ENCODE measurements around the gene PPM1L. TPM values are rescaled to one million over a fixed set of nuclear protein-coding genes. Genes with fewer than 3 reads are reported as not detected.
A peak's percentile ranks its signal among the peaks of the same experiment; 100 is the strongest.

The PPM1L gene
- total RNA-seq, 1 experiment from 2014 or later, result 7.3 TPM

DNA sequence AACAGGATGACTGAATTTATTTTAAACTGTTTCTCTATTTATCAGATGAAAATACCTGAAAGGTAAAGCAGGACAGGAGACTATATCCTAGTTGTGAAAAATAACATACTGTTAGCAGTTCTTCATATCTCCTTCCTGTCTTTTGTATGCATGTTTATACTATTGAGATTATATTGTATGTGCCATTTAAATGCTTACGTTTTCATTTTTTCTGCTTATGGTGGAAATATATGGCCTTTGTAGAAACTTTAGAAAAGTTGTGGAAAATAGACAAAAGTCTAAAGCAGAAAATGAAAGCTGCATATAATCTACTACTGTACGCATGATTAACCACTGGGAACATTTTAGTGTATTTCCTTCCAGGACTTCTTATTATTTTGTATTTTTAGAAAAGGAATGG is 2.1 kb upstream of the PPM1L start:
- TF ChIP-seq, protein P1, sequence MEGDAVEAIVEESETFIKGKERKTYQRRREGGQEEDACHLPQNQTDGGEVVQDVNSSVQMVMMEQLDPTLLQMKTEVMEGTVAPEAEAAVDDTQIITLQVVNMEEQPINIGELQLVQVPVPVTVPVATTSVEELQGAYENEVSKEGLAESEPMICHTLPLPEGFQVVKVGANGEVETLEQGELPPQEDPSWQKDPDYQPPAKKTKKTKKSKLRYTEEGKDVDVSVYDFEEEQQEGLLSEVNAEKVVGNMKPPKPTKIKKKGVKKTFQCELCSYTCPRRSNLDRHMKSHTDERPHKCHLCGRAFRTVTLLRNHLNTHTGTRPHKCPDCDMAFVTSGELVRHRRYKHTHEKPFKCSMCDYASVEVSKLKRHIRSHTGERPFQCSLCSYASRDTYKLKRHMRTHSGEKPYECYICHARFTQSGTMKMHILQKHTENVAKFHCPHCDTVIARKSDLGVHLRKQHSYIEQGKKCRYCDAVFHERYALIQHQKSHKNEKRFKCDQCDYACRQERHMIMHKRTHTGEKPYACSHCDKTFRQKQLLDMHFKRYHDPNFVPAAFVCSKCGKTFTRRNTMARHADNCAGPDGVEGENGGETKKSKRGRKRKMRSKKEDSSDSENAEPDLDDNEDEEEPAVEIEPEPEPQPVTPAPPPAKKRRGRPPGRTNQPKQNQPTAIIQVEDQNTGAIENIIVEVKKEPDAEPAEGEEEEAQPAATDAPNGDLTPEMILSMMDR (conservative IDR thresholded peaks at IDR 0.05), result no peak
- H3K9ac ChIP-seq (ENCODE audit: extremely low read depth, insufficient read length, low read length), result no peak overlapping the region
- H3K27me3 Mint-ChIP-seq (ENCODE audit: low read depth), result peaks cover 59% of the 10 kb centered on the region

More for the DNA sequence above, 2.1 kb upstream of the PPM1L start:
- H2BK15ac ChIP-seq (ENCODE audit: low read depth, low read length), result no peak overlapping the region
- no peaks in the 10 kb centered on the region for H3K79me2 ChIP-seq (ENCODE audit: insufficient read depth, low read length)
- H3K4ac ChIP-seq (ENCODE audit: low read depth, low read length), result no peak overlapping the region
- peaks cover 10% of the 10 kb centered on the region; the same call in 1 of the 2 replicates for H3K27me3 ChIP-seq (ENCODE audit: insufficient read depth, low read length)
- no peak overlapping the region for H3K14ac ChIP-seq (ENCODE audit: insufficient read depth, low read length)
- Mint-ChIP-seq H3K9me3 (peaks cover 0 to 4% of the 10 kb centered on the region in 2 experiments; a peak in 3 of 5 replicates), H3K4me1 (peaks cover 25 to 27% of the 10 kb centered on the region in 2 experiments), H3K4me3 (peak overlapping the region; percentile 86 to 96), H3K36me3 (ENCODE audit: insufficient read depth in 1 of 3, low read depth in 3 of 3) (peaks cover 0 to 1% (median 0%) of the 10 kb centered on the region in 3 experiments; a peak in 2 of 7 replicates), H3K27ac (no peak overlapping the region)
- no peaks in the 10 kb centered on the region for H3K9me3 ChIP-seq (ENCODE audit: control insufficient read depth, low read depth, low read length)
- H2BK12ac ChIP-seq (ENCODE audit: insufficient read length, low read depth, low read length), result no peak overlapping the region
- H3K56ac ChIP-seq (ENCODE audit: insufficient read length, low read depth, low read length), result no peak overlapping the region
- no peaks in the 10 kb centered on the region for H4K20me1 ChIP-seq (ENCODE audit: control insufficient read depth, insufficient read depth, insufficient read length)
- H4K91ac ChIP-seq (ENCODE audit: insufficient read length, low read depth, low read length), result no peak overlapping the region
- DNase-seq, result no peak
- H3K4me2 ChIP-seq (ENCODE audit: insufficient read depth, insufficient read length, low read length), result peak overlapping the region; percentile 77
- no peak overlapping the region for H3K27ac ChIP-seq (ENCODE audit: insufficient read length, low read depth, low read length)
- no peak overlapping the region for H4K8ac ChIP-seq (replicated peaks; ENCODE audit: insufficient read length, low read depth, low read length)
- no peak overlapping the region for H2BK20ac ChIP-seq (ENCODE audit: low read depth, low read length, poor library complexity, severe bottlenecking)
- H3T11ph ChIP-seq (ENCODE audit: low read length), result no peak overlapping the region
- no peak overlapping the region for H4K5ac ChIP-seq (ENCODE audit: insufficient read length, low read depth, low read length)
- no peak overlapping the region for H3K18ac ChIP-seq (ENCODE audit: insufficient read length, low read depth, low read length)
- no peak overlapping the region for H2AFZ ChIP-seq (ENCODE audit: low read length)
- H2BK120ac ChIP-seq (ENCODE audit: low read depth, low read length, poor library complexity, severe bottlenecking), result no peak overlapping the region
- no peak overlapping the region for H3K23ac ChIP-seq (ENCODE audit: insufficient read length, low read depth, low read length)
- no peak overlapping the region for H2AK5ac ChIP-seq (ENCODE audit: insufficient read length, low read length)
- no CpG with 5 or more reads among the region's 2 CpGs for whole genome bisulfite sequencing (ENCODE audit: extremely low coverage, insufficient read length, low lambda C conversion rate)
- no peak overlapping the region for H2BK5ac ChIP-seq (ENCODE audit: insufficient read length, low read length)
- no peaks in the 10 kb centered on the region for H3K79me1 ChIP-seq (ENCODE audit: insufficient read depth, low read depth, low read length, poor library complexity, severe bottlenecking)
- H3K4me1 ChIP-seq (ENCODE audit: insufficient read depth, low read length), result no peaks in the 10 kb centered on the region
- peaks cover 23% of the 10 kb centered on the region for H3K23me2 ChIP-seq (ENCODE audit: insufficient read length, low read depth, low read length, poor library complexity, severe bottlenecking)
